NAMALWA (cell line): ENCODE results near the gene ST13.
"Not testable (repeated sequence)": the region's sequence is repeated elsewhere in the genome, so short reads cannot be mapped to it uniquely, and the experiment has no call there.

Source experiments
- DNase-seq: peaks from one replicate; pipeline ENCODE4 v3.0.0-alpha.2; 2015; ENCODE audit warnings: low spot score

ST13 gene

GRCh38 chr22:40856513-40857308, at the start of gene ST13, which contains the start of gene XPNPEP3:
Gene ST13, minus strand, starts transcription at chr22:40856639. Its CDS starts 99 bp downstream, at chr22:40856540.
Gene XPNPEP3, plus strand, starts transcription at chr22:40857148. Its CDS starts 34 bp downstream, at chr22:40857182.
- DNase-seq, result peak; percentile 97

GRCh38 chr22:40904101-40904500, 47.7 kb upstream of the ST13 start:
- DNase-seq, result no peak

- peak; percentile 85 for DNase-seq
These were observed 42.5 kb upstream of the ST13 start for GRCh38 chr22:40898850-40899357.

GRCh38 chr22:40894417-40894816, 38.0 kb upstream of the ST13 start:
- DNase-seq, result no peak

GRCh38 chr22:40890881-40891280, 34.4 kb upstream of the ST13 start:
- no peak for DNase-seq

- DNase-seq, result no peak
These were observed 32.7 kb upstream of the ST13 start for GRCh38 chr22:40889116-40889515.

GRCh38 chr22:40878922-40879321, 22.5 kb upstream of the ST13 start:
- no peak for DNase-seq

GRCh38 chr22:40877488-40877887, 21.0 kb upstream of the ST13 start:
- DNase-seq, result no peak

- no peak for DNase-seq
These were observed 20.5 kb upstream of the ST13 start for GRCh38 chr22:40876907-40877306.

- DNase-seq, result no peak
These were observed 18.7 kb upstream of the ST13 start for GRCh38 chr22:40875111-40875510.

- DNase-seq, result no peak
These were observed 17.6 kb upstream of the ST13 start for GRCh38 chr22:40874016-40874415.

- DNase-seq, result not testable (repeated sequence)
These were observed 11.9 kb upstream of the ST13 start for GRCh38 chr22:40868379-40868778.

- DNase-seq, result no peak
These were observed 10.7 kb upstream of the ST13 start for GRCh38 chr22:40867109-40867508.

GRCh38 chr22:40862537-40862936, 6.1 kb upstream of the ST13 start:
- DNase-seq, result no peak

GRCh38 chr22:40862013-40862412, 5.6 kb upstream of the ST13 start, which contains the start of gene DNAJB7:
Gene DNAJB7, minus strand, starts transcription at chr22:40862113. Its CDS starts 119 bp downstream, at chr22:40861994.
- no peak for DNase-seq

GRCh38 chr22:40857309-40857855, 943 bp upstream of the ST13 start:
- no peak for DNase-seq

GRCh38 chr22:40855979-40856512, 393 bp downstream of the ST13 start:
- DNase-seq, result peak; percentile 56

GRCh38 chr22:40855071-40855978, 1.1 kb downstream of the ST13 start:
- DNase-seq, result peak; percentile 32

GRCh38 chr22:40853961-40854360, 2.5 kb downstream of the ST13 start:
- DNase-seq, result no peak

GRCh38 chr22:40853333-40853732, 3.1 kb downstream of the ST13 start:
- DNase-seq, result no peak

- DNase-seq, result not testable (repeated sequence)
These were observed 10.6 kb downstream of the ST13 start for GRCh38 chr22:40845816-40846215.

- no peak for DNase-seq
These were observed 11.5 kb downstream of the ST13 start for GRCh38 chr22:40844951-40845350.
